Activated gamma-delta T cell treated with anti-CD3 and anti-CD28 coated beads, Interleukin-2, amount 50 U/mL, for 16 hours (primary cell): Measurements from ENCODE around the gene CFAP298.

Source experiments
- DNase-seq: peaks from one replicate; pipeline ENCODE4 v3.0.0-alpha.2; 2020; ENCODE audit warnings: low read depth

The CFAP298 gene

DNA sequence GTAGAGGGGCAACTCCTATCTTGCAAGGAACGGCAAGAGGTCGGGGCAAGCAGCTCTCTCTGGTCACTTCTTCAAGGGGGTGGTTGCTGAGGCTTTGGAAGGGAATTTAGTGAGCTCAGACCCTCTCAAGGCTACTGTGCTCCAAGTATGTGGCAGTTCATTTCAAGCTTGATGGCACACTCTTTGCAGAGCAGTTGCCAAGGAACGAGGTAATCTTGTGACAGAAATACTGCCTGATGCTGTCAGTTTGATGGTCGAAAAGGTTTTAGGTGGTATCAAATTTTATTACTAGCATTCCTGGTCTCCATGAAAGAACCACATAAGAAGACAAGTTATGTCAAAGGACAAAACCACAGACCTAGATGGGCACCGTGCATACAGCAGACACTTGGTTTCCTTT lies 13.1 kb downstream of the CFAP298 start:
- DNase-seq: no peak

DNA sequence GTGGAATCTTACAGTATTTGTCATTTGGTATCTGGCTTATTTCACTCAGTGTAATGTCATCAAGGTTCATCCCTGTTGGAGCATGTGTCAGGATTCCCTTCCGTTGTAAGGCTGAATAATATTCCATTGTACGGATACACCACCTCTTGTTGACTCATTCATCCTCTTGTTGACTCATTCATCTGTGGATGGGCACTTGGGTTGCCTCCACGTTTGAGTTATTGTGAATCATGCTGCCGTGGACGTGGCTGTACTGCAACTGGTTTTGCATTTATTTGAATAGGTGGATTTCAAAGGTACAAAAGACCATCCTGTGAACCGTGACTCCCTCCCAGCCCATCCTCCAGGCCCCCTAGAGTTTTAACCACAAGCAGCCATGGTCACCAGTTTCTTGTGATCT lies 15.0 kb downstream of the CFAP298 start:
- DNase-seq: no peak

DNA sequence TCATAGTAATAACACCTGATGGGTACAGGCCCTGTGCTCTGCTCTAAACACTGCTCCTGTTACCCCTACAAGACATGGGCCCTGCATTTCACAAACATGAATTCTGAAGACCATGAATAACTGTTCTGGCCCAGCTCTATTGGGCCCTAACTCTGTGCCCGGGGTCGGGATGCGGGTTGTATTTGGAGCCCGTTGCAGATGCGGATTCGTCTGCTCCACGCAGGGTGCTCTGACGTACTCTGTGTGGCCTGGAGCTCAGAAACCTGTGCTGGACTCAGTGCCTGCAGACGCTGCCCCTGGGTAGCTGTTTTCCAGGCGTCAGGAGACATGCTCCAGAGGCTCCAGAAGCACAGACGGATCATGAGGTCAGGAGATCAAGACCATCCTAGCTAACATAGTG lies 16.7 kb downstream of the CFAP298 start:
- DNase-seq: no peak

DNA sequence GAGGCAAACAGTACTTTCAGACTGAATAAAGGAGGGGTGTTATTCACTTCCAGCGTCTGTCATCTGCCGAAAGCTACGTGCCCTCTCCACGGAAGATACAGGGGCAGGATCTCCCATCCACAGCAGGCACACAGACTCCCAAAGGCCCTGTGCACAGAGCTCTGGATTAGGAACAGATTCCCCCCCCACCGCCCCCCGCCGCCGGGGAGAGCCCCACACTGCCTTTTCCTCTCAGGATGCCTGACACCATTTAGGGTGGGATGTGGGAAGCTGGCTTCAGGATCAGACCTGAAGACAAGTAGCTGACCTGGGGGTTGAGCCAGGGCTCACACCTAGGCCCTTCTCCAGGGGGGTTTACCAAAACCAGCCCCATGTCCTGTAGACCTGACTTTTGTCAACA lies 18.5 kb downstream of the CFAP298 start:
- no peak for DNase-seq

DNA sequence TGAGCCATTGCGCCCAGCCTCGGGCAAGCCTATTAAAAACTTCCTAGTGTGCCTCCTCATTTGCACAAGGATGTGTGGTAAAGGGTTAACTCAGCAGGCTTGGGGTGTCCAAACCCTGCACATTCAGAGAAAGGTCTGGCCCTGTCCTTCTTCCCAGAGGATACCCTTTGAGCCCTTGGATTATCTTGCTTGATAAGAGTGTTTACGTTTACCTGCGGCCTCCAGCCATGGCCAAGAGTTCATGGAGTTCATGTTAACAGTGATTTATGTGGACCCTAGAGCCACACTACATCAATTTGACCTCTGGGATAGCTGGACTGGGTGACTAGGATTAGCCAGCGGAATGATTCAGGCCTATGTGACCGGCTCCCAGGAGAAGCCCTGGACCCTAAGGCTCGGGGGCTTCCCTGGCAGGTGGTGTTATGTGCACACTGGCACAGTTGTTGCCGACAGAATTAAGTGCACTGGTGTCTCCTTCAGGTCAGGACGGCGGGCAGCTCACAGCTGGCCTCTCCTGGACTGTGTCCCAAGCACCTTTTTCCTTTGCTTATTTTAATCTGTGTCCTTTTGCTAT lies 19.2 kb downstream of the CFAP298 start:
- DNase-seq: no peak

DNA sequence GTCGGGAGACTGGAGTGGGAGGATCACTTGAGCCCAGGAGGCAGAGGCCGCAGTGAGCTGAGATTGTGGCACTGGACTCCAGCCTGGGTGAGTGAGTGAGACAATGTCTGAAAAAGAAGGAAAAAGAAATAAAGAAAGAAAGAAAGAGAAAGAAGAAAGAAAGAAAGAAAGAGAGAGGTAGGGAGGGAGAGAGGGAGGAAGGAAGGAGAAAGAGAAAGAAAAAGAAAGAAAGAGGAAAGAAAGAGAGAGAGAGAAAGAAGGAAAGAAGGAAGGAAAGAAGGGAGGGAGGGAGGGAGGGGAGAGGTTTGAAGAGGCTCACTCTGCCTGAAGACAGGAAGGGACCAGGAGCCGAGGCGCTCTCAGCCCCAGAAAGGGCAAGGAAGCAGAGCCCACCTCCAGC lies 22.0 kb downstream of the CFAP298 start:
- no peak for DNase-seq

DNA sequence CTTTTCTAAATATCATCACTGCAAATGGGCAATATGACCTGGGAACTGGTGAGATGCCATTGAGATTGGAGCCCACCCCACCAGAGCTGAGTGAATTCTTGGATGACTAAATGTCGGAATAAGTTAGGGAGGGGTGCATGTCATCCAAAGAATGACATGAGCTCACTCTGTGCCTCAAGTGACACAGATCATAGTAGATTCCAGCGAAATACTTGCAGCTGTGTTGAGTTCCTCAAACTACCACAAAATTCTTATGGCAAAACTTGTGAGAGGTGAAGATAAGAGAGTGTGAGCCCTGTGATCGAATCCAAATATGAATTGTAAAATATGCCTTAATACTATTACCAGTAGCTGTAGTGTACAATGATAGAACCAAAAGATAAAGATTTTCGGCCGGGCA lies 24.5 kb downstream of the CFAP298 start:
- no peak for DNase-seq

DNA sequence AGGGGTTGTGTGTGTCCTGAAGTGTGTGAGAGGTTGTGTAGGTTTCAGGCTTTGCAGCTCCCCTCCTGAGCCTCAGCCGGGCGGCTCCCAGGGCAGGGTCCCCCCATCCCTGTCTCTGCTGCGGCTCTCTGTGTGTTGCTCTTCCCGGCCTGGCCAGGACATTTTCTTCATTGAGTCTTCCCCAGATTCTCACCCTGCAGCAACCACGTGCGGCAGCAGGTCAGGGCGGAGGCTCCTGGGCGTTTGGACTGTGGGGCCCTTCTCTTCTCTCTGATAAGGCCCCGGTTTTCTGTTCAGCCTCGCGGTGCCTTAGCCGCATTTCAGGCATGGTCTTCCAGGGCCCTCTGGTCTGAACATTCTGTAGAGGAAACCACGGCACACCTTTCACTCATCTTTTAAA lies 25.1 kb downstream of the CFAP298 start:
- no peak for DNase-seq

DNA sequence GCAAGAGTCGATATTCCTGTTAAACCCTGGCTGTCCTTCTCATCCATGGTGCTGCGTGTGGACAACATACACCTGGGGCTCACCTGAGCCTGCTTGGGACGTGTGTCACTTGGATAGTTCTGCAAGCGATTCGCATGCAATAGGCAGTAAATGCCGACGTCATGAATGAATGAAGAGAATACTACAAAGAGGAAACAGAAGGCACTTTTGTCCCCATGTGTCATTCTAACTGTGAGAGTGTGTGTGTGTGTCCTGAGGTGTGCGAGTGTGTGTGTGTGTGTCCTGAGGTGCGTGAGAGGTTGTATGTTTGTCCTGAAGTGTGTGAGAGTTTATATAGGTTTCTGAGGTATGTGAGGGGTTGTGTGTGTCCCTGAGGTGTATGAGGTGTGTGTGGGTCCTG lies 26.2 kb downstream of the CFAP298 start:
- DNase-seq: no peak

DNA sequence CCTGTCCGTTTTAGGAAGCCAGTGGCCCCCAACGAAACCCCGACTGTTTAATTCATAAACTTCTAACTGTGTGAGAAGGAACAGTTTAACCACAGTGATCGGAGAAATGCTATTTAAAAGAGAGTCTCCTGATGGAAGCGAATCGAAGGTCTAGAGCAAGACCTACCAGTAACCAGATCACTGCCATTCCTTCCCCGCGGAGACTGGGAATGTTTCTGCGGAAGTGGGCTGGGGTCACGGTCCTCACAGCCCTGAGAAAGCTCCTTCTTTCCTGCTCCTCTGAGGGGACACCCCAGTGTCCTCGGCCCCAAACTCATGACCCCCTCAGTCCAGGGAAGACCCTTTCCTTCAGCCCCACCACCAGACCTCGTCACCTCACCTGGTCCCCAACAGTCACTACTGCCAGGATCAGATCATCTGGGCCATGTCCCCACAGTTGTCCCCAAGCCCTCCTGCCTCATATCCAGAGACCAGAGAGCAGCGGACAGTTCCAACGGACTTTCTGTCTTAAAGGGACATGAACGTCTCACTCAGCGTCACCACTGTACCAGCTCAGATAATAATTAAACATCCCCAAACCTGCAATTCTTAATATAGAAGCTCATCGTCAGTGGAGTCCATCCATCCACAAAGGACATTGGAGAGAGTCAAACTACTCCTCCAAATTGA lies 27.0 kb downstream of the CFAP298 start, which contains the start of gene TCP10L:
Gene TCP10L, minus strand, starts transcription at position 482 of the 669 bp plus-strand sequence. CDS start 1,219 bp downstream, outside the sequence.
- no peak for DNase-seq

DNA sequence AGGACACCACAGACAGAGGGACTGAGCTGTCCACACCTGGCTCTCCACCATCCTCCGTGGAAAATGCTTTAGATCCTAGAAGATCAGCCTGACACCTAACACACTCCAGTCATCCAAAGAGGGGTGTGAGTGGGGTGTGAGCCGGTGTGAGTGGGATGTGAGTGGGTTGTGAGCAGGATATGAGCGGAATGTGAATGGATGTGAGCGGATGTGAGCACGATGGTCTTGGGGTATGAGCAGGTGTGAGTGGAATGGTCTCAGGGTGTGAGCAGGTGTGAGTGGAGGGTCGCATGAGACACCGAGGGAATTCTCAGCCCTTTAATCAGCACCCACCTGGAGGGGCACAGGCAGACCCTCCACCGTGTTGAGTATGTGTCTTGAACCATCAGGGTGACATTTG lies 27.7 kb downstream of the CFAP298 start:
- DNase-seq: no peak

DNA sequence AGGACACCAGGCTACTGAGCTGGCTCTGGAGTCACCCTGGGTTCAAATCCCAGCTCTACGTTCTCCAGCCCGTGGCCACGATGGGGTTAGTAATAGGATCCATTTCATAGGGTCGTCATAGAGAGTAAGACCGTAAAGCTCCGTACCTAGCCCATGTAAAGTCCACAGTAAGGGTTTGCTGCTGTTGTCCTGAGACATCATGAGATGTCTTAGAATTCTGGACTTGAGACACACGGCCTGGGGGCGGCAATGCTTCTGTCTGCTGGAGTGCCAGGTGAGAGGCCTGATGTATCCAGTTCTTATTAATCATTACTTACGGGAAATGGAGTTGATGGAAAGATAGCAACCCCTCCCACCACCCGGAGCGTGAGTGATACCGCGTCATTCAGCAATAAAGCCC lies 30.4 kb downstream of the CFAP298 start:
- DNase-seq: no peak

DNA sequence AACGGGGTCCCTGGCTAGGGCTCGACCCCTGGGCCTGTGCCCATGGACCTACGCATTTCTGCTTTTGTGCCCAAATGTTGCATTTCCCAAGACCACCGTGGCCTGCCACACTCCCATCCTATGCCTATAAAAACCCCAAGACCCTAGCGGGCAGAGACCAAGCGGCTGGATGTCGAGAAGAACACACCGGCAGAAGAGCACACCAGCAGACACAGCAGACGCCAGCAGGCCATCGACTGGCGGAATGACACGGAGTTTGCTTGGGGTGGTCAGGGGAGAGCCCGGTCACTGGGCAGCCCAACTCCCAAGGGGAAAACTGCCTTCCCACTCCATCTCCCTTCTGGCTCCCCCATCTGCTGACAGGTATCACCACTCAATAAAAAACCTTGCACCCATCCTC lies 31.2 kb downstream of the CFAP298 start:
- no peak for DNase-seq

DNA sequence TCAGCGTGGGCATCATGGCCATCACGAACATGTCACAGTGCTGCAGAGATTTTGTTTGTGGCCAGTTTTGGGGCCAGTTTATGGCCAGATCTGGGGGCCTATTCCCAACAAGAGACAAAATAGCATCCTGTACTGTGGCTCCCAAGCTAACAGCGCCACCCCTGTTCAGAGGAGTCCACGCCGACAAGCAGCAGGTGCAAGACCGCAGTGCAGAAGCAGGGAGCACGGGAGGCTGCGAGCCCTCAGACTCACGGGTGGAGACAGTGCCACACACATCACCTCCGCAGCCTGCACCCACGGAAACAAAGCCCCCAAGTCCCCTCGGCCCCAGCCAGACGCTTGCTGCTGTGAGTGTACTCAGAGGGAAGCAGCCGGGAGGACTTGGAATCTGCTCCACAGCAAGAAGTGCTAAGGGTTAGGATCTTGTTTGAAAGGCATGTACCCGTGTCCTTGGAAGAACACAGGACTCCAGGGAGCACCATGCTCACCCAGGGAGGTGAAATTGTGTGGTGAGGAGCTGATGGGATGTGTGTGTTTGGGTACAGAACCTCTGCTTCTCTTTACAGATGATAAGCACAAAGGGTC lies 34.0 kb downstream of the CFAP298 start:
- no peak for DNase-seq

DNA sequence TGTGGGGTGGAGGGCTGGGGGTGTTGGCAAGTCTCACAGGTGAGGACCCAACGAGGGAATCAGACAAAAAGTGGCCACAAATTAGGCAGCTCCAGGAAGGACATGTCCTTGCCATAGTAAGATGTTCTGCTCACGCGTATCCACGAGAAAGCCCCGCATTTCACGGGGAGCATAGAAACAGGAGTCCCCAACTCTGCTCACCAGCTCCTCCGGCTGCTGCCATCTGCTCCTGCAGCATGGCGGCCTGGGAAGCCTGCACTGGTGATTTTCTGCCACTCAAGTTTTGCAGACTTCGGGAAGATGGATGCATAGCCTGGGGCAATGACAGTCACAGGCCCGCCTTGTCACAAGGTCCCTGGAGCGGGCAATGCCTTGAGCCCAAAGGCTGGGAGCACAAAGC lies 36.2 kb downstream of the CFAP298 start:
- no peak for DNase-seq

DNA sequence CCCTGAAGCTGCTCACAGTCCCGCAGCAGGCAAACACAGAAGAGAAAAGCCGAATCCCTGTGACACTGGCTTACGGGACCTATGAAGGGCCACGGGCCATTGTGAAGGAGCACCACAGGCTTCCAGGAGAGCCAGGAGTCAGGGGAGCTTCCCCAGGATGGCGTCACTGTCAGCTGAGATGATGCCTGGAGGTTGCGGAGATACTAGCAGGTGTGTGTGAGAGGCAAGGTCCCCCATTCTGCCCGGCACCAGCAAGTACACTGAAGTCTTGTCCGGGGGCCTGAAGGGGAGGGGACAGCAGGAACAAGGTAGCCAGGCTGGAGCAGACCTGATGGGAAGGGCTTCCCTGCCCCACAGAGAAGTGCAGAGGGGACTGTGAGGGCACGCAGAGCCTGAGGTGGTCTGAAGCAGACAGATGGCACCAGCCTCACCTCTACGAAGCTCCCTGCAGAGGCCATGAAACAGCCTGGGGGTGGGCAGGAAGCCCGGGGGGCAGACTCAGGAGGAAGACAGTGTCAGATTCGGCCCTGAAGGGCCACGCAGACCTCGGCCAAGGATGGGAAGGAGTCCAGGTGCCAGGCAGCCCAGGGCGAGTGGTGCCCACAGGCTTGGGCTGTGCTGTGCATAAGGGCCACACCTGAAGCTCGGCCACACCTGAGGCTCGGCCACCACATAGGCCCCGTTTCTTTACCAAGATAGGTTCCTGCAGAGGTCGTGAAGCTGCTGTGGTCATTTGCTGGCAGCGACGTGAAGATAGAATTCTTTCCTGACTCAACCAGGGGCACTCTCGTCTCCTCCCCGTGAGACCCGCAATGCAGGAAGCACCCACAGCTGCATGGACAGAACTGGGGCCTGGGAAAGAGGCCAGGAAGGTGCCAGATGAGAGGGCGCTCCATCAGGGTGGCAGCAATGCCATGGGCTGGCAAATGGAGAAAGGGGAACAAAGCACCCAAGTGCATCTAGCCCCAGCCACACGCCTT lies 36.9 kb downstream of the CFAP298 start:
- DNase-seq: no peak

DNA sequence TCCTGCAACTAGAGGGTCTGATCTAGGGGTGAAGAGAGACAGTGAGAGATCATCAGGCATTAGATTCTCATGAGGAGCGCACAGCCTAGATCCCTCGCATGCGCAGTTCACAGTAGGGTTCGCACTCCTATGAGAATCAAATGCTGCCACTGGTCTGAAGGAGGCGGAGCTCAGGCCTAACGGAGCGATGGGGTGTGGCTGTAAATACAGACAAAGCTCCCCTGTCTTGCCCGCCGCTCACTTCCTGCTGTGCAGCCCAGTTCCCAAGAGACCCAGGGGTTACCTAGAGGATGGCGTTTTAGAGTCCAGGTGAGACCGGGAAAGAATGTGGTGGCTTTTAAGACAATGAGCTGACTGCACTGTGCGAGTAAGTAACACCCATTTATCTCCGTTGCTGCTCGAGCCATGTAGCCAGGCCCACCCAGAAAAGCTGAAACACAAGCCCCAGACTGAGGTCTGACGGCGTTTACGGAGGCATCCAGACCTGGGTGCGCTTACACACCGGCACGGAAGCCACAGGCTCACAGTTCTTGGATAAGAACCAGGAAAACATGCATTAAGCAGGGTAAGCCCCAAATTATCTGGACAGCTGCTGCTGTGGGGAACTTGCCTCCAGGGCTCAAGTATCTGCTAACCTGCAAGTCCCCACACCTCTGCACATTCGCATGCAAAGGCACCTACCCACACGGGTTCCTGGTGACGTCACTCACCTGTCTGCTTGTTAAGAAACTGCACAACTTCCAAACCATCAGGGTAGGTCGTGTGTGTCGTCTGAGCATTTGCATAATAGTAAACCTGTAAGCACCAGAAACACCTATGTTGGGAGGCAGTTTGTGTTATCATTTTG lies 39.4 kb downstream of the CFAP298 start:
- no peak for DNase-seq

DNA sequence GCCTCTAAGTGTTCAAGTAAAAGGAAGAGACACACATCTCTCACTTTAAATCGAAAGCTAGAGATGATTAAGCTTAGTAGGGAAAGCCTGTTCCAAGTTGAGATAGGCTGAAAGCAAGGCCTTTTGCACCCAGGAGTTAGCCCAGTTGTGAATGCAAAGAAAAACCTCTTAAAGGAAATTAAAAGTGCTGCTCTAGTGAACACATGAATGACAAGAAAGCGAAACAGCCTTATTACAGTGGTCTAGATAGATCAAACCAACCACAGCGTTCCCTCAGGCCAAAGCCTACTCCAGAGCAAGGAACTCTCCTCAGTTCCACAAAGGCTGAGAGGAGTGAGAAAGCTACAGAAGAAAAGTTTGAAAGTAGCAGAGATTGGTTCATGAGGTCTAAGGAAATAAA lies 41.7 kb downstream of the CFAP298 start:
- DNase-seq: no peak

DNA sequence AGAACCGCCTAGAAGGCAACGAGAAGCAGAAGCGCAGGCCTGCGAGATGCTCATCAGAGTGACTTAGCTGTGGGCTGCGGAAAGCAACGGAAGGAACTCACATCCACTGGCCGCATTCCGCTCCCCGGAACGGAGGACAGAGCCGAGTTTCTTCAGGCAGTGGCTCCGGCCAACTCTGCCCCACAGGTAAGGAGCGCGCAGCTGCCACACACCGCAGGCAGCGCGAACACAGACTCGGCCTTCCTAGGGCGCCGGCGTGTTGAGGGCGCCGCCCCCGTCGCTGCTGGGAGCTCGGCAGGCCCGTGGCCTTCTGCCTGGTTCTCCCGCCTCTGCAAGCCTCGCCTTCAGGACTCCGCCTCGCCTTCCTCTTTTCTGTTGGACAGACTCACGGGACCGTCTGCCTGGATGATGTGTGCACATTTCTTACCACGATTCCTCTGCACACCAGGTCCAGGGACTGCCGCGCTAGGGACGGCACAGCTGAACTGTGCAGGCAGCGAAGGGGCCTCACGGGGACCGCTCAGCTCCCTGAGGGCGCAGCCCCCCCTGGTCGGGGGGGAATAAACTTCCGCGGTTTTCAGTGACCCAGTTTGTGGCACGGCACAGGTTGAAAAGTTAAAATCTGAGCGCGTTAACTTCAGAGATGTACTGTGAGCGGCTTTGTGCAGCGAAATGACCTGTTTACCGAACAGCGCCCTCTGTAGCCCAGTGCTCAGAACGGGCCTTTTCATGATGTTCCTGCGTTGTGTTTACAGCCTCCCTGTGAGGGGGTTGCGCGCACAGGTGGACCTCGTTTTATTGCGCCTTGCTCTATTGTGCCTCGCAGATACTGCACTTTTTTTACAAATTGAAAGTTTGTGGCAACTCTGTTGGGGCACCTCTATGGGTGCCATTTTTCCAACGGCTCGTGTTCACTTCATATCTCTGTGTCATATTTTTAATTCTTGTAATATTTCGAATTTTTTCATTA lies 42.6 kb downstream of the CFAP298 start:
- peak; percentile 72 for DNase-seq

DNA sequence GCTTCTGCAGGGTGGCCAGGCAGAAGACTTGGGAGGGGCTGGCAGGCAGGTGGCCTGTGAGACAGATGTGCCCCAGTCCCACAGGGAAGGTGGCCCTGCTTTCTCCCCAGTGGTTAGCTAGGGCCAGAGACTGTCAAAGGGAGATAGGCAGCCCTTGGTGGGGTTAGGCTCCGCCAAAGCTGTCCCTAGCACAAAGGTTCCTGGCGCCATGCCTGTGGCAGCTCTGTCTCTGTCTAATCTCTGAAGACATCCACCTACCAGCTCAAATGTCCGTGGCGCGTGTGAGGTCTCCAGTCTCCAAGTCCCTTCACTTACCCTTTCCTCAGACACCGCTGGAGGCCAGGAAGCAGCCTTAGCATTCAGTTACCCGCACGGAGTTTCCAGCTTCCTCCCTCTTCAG lies 44.6 kb downstream of the CFAP298 start:
- DNase-seq: no peak
